Measurements from ENCODE around the gene KCNIP4. TPM values are rescaled to one million over a fixed set of nuclear protein-coding genes. Genes with fewer than 3 reads are reported as not detected.

KCNIP4 gene
- total RNA-seq, 1 donor from 2014 or later = 0.59 TPM

DNA sequence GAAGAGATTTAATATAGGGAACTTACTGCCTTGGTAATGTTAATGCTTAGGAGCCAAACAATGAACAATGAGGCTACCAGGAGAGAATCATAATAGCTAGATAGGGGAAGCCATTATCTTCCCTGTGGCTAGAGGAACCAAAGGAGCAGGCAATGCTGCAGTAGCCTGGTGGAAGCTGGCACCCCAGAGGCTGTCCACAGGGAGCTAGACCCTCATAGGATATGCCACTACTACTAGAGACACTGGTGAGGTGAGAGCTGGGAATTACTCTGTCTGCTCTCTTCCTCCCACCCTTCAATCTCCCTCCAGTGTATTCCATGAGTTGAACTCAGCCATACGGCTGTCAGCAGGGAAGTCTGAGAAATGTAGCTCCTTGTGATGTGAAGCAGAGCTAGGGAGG lies 601.4 kb downstream of the KCNIP4 start:
- FAIRE-seq (no peak), DNase-seq (ENCODE audit: low read depth) (no peak)
- no peaks in the 10 kb centered on the region for H3K27me3 Mint-ChIP-seq (ENCODE audit: low read depth, unreplicated experiment)
- H3K9me3 Mint-ChIP-seq (ENCODE audit: unreplicated experiment) = peaks cover 10% of the 10 kb centered on the region
- H3K4me2 ChIP-seq (ENCODE audit: low read length) = no peak overlapping the region
- peaks cover 4% of the 10 kb centered on the region for H3K9me3 ChIP-seq (ENCODE audit: insufficient read depth, low read depth, low read length)
- no peaks in the 10 kb centered on the region for H3K36me3 ChIP-seq (ENCODE audit: insufficient read depth, low read length)
- no peak overlapping the region for H3K27ac Mint-ChIP-seq (ENCODE audit: unreplicated experiment)
- no peaks in the 10 kb centered on the region for H3K27me3 ChIP-seq (ENCODE audit: insufficient read depth, low read length)
- no peaks in the 10 kb centered on the region for H4K20me1 ChIP-seq (ENCODE audit: insufficient read depth, low read length)
- no peaks in the 10 kb centered on the region for H3K4me1 ChIP-seq (ENCODE audit: insufficient read depth, low read length)
- no peaks in the 10 kb centered on the region for H3K4me1 Mint-ChIP-seq (ENCODE audit: low read depth, unreplicated experiment)
- H3K9ac ChIP-seq (ENCODE audit: low read length) = no peak overlapping the region
- no peak overlapping the region for H3K4me3 Mint-ChIP-seq (ENCODE audit: unreplicated experiment)
- H2AFZ ChIP-seq (ENCODE audit: low read depth, low read length) = no peak overlapping the region
- H3K79me2 ChIP-seq (ENCODE audit: insufficient read depth, low read length) = no peaks in the 10 kb centered on the region
- TF ChIP-seq, protein P1, sequence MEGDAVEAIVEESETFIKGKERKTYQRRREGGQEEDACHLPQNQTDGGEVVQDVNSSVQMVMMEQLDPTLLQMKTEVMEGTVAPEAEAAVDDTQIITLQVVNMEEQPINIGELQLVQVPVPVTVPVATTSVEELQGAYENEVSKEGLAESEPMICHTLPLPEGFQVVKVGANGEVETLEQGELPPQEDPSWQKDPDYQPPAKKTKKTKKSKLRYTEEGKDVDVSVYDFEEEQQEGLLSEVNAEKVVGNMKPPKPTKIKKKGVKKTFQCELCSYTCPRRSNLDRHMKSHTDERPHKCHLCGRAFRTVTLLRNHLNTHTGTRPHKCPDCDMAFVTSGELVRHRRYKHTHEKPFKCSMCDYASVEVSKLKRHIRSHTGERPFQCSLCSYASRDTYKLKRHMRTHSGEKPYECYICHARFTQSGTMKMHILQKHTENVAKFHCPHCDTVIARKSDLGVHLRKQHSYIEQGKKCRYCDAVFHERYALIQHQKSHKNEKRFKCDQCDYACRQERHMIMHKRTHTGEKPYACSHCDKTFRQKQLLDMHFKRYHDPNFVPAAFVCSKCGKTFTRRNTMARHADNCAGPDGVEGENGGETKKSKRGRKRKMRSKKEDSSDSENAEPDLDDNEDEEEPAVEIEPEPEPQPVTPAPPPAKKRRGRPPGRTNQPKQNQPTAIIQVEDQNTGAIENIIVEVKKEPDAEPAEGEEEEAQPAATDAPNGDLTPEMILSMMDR (IDR thresholded peaks at IDR 0.05; ENCODE audit: insufficient read depth, low read depth, low read length) = no peak
- no peak for TF ChIP-seq EZH2 (IDR thresholded peaks at IDR 0.05; ENCODE audit: insufficient read depth, low read length)
- no peak overlapping the region for H3K27ac ChIP-seq (ENCODE audit: low read depth, low read length)
- no peaks in the 10 kb centered on the region for H3K36me3 Mint-ChIP-seq (ENCODE audit: low read depth, unreplicated experiment)
- H3K4me3 ChIP-seq (ENCODE audit: insufficient read depth, low read depth, low read length) = no peak overlapping the region

DNA sequence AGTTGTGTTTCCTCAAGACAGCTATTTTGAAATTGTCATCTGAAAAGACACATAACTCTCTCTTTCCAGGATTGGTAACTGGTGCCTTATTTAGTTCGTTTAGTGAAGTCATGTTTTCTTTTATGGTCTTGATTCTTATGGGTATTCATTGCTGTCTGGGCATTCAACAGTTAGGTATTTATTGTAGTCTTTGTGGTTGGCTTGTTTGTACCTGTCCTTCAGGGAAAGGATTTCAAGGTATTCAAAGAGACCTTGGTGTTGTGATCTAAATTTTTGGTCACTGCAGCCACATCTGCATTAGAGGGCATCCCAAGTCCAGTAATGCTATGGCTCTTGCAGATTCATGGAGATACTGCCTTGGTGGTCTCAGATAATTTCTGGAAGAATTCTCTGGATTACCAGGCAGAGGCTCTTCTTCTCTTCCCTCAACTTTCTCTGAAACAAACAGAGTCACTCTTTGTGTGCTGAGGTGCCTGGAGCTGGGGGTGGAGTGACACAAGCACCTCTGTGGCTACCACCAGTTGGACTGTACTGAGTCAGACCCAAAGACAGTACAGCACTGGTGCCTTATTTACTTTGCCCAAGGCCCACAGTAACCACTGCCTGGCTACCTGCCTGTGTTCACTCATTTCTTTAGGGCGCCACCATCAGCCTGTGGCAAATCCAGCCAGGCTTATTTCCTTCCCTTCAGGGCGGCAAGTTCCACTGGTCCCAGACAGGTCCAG lies 620.4 kb downstream of the KCNIP4 start:
- Histone ChIP-seq H3K9me3 (ENCODE audit: insufficient read depth, low read depth, low read length) (peaks cover 4% of the 10 kb centered on the region), H4K20me1 (ENCODE audit: insufficient read depth, low read length) (no peaks in the 10 kb centered on the region), H3K4me1 (ENCODE audit: insufficient read depth, low read length) (no peaks in the 10 kb centered on the region), H3K79me2 (ENCODE audit: insufficient read depth, low read length) (no peaks in the 10 kb centered on the region), H3K36me3 (ENCODE audit: insufficient read depth, low read length) (no peaks in the 10 kb centered on the region), H3K27me3 (ENCODE audit: insufficient read depth, low read length) (no peaks in the 10 kb centered on the region), H3K9ac (ENCODE audit: low read length) (no peak overlapping the region), H3K4me3 (ENCODE audit: insufficient read depth, low read depth, low read length) (no peak overlapping the region), H3K27ac (ENCODE audit: low read depth, low read length) (no peak overlapping the region), H3K4me2 (ENCODE audit: low read length) (no peak overlapping the region), H2AFZ (ENCODE audit: low read depth, low read length) (no peak overlapping the region)
- FAIRE-seq = no peak
- H3K27ac Mint-ChIP-seq (ENCODE audit: unreplicated experiment) = no peak overlapping the region
- TF ChIP-seq, protein P1 (IDR thresholded peaks at IDR 0.05; ENCODE audit: insufficient read depth, low read depth, low read length) = no peak
- TF ChIP-seq EZH2 (IDR thresholded peaks at IDR 0.05; ENCODE audit: insufficient read depth, low read length) = no peak
- no peak overlapping the region for H3K4me3 Mint-ChIP-seq (ENCODE audit: unreplicated experiment)
- no peaks in the 10 kb centered on the region for H3K27me3 Mint-ChIP-seq (ENCODE audit: low read depth, unreplicated experiment)
- H3K36me3 Mint-ChIP-seq (ENCODE audit: low read depth, unreplicated experiment) = no peaks in the 10 kb centered on the region
- DNase-seq (ENCODE audit: low read depth) = no peak
- peaks cover 6% of the 10 kb centered on the region for H3K9me3 Mint-ChIP-seq (ENCODE audit: unreplicated experiment)
- H3K4me1 Mint-ChIP-seq (ENCODE audit: low read depth, unreplicated experiment) = no peaks in the 10 kb centered on the region

DNA sequence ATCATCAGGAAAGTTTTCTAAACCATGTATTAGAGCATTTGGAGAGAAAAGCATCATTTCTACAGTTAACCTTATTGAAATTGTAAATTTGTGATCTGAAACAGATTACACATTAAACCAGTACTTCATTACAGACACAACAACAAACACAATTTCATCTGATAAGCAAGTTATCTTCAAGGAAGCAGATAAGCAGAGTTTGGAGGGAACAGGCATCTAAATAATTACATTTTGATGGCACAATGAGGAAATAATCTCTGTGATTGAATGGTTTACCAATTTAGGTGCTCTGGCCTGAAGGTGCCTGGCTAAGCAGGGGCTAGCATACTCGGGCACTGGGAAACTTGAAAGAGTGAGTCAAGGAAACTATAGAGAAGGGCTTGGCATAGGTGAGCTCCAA lies 628.5 kb downstream of the KCNIP4 start:
- no peak for TF ChIP-seq EZH2 (IDR thresholded peaks at IDR 0.05; ENCODE audit: insufficient read depth, low read length)
- TF ChIP-seq, protein P1 (IDR thresholded peaks at IDR 0.05; ENCODE audit: insufficient read depth, low read depth, low read length) = no peak
- Histone ChIP-seq H3K4me1 (ENCODE audit: insufficient read depth, low read length) (no peaks in the 10 kb centered on the region), H3K27ac (ENCODE audit: low read depth, low read length) (no peak overlapping the region), H2AFZ (ENCODE audit: low read depth, low read length) (no peak overlapping the region), H3K4me3 (ENCODE audit: insufficient read depth, low read depth, low read length) (no peak overlapping the region), H3K79me2 (ENCODE audit: insufficient read depth, low read length) (no peaks in the 10 kb centered on the region), H3K27me3 (ENCODE audit: insufficient read depth, low read length) (no peaks in the 10 kb centered on the region), H4K20me1 (ENCODE audit: insufficient read depth, low read length) (no peaks in the 10 kb centered on the region), H3K9ac (ENCODE audit: low read length) (no peak overlapping the region), H3K9me3 (ENCODE audit: insufficient read depth, low read depth, low read length) (no peaks in the 10 kb centered on the region), H3K4me2 (ENCODE audit: low read length) (no peak overlapping the region), H3K36me3 (ENCODE audit: insufficient read depth, low read length) (no peaks in the 10 kb centered on the region)
- Mint-ChIP-seq H3K36me3 (ENCODE audit: low read depth, unreplicated experiment) (no peaks in the 10 kb centered on the region), H3K27ac (ENCODE audit: unreplicated experiment) (no peak overlapping the region), H3K9me3 (ENCODE audit: unreplicated experiment) (peaks cover 5% of the 10 kb centered on the region), H3K4me3 (ENCODE audit: unreplicated experiment) (no peak overlapping the region), H3K27me3 (ENCODE audit: low read depth, unreplicated experiment) (no peaks in the 10 kb centered on the region), H3K4me1 (ENCODE audit: low read depth, unreplicated experiment) (no peaks in the 10 kb centered on the region)
- DNase-seq (ENCODE audit: low read depth) = no peak
- no peak for FAIRE-seq
